Fibroblast of lung (primary cell): ENCODE measurements around the gene SLC6A11.

ENCODE experiments used
- EZH2 ChIP-seq: IDR thresholded peaks from 2 replicates; pipeline ENCODE4 v1.5.1; 2012; ENCODE audit warnings: low read length, control low read depth, mild to moderate bottlenecking; ENCODE audit errors: missing control alignments
- TF ChIP-seq, protein P1 (sequence below), 2 donors: IDR thresholded peaks in 1 of 2; conservative IDR thresholded peaks in 1 of 2; 1 replicate in 1 of 2; 2 replicates in 1 of 2; pipeline ENCODE4 v1.5.1; 2011 to 2012; ENCODE audit warnings: low read length in 2 of 2, control low read depth in 1 of 2, inconsistent platforms in 1 of 2, low read depth in 1 of 2, mild to moderate bottlenecking in 1 of 2

DNA sequence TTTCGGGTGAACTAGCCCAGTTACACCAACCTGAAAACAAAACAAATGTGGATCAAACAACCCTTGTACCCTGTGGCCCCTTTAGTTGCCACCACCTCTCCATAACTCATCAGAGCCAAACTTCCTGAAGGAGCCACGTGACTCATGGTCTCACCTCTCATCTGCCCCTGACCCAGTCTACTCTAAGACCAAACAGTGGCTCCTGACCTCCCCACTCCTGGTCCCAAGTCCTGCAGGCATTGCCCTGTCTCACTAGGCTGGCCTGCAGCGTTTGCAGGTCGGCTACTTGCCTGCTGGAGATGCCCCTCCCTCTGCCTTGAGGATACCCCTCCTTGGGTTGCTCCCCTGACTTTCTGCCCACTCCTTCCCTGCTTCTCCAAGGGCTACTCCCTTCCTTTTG lies 23.1 kb downstream of the SLC6A11 start:
- TF ChIP-seq, protein P1, sequence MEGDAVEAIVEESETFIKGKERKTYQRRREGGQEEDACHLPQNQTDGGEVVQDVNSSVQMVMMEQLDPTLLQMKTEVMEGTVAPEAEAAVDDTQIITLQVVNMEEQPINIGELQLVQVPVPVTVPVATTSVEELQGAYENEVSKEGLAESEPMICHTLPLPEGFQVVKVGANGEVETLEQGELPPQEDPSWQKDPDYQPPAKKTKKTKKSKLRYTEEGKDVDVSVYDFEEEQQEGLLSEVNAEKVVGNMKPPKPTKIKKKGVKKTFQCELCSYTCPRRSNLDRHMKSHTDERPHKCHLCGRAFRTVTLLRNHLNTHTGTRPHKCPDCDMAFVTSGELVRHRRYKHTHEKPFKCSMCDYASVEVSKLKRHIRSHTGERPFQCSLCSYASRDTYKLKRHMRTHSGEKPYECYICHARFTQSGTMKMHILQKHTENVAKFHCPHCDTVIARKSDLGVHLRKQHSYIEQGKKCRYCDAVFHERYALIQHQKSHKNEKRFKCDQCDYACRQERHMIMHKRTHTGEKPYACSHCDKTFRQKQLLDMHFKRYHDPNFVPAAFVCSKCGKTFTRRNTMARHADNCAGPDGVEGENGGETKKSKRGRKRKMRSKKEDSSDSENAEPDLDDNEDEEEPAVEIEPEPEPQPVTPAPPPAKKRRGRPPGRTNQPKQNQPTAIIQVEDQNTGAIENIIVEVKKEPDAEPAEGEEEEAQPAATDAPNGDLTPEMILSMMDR (conservative IDR thresholded peaks at IDR 0.05 in 1 of 2, IDR thresholded peaks at IDR 0.05 in 1 of 2; ENCODE audit: low read depth in 1 of 2, low read length in 2 of 2): no peak
- no peak for TF ChIP-seq EZH2
